ENCODE data around the gene ACSS2. TPM values are rescaled to one million over a fixed set of nuclear protein-coding genes. Genes with fewer than 3 reads are reported as not detected.

The ACSS2 gene
- total RNA-seq, 8 experiments from 2014 or later, result 12.3 to 30.9 (median 15.9) TPM

DNA sequence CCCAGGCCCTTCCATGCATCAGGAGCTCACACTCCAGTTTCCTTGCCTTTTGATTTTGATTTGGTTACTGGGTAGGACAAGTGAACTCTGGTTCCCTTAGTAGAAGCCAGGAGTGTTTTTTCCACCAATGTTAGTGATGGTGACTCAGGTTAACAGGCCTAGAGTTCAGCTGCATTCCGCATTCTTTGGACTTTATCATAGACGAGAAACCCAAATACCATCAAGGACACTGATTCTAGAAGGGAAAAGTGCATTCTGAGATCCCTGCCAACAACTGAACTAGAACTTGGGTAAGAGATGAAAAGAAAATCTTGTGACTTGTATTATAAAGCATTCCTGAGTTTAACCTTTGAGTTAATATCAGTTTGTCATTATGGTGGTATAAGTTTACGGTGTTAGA, 70.2 kb downstream of the ACSS2 start:
- Histone ChIP-seq H3K27ac (no peak overlapping the region), H3K4me1 (replicated peaks in 1 of 2) (no peaks in the 10 kb centered on the region), H3K4me3 (no peak overlapping the region)
- WGBS, 10 experiments, result 90 to 100% (median 100%) methylated on average over 2 to 3 of the region's 3 CpGs; no CpG with 5 or more reads in 2 of the 10 experiments
- in situ Hi-C loops (cut with MboI; ENCODE audit: low pct_unique_long_range_greater_than_20kb in 2 of 9, low sequenced_read_pairs in 9 of 9, unreplicated experiment in 9 of 9), result no loop called here
- ATAC-seq (replicated peaks in 6 of 8), result no peak

DNA sequence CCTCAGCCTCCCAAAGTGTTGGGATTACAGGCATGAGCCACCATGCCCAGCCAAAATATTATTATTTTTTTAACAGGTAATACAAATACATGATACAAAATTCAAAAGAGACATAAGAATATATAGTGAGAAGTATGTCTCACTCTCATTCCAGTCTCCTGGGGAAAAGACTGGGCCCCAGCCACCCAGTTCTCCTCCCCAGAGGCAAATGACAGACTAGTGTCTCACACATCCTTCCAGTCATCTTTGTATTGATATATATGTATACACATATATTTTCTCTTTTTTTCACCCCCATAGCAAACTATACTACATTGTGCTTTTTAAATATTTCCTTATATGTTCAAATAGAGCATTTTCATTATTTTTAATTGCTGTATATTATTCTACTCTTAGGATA, 70.9 kb downstream of the ACSS2 start:
- no peak for ATAC-seq (replicated peaks in 6 of 8)
- no peaks in the 10 kb centered on the region for H3K4me1 ChIP-seq (replicated peaks in 1 of 2)
- in situ Hi-C loops (cut with MboI; ENCODE audit: low pct_unique_long_range_greater_than_20kb in 2 of 9, low sequenced_read_pairs in 9 of 9, unreplicated experiment in 9 of 9), result no loop called here
- no peak overlapping the region for H3K4me3 ChIP-seq
- no peak overlapping the region for H3K27ac ChIP-seq

DNA sequence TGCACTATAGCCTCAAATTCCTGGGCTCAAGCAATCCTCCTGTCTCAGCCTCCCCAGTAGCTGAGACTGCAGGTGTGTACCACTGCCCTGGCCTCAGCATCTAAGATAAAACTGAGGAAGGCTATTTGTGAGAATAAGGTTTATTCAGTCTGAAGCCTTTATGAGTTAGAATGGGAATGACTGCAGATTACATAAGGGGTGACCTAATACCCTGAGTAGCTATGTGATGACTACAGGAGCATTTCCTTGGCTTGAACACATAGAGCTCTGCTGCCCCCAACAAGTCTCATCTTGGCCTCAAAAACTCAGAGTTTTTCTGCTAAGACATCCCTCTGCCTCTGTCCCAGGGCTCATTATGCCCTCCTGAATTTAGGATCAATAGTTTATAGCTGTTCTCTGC, 71.6 kb downstream of the ACSS2 start:
- Histone ChIP-seq H3K4me1 (replicated peaks in 1 of 2) (peaks cover 6% of the 10 kb centered on the region in 2 donors), H3K4me3 (no peak overlapping the region), H3K27ac (no peak overlapping the region)
- in situ Hi-C loops (cut with MboI; ENCODE audit: low pct_unique_long_range_greater_than_20kb in 2 of 9, low sequenced_read_pairs in 9 of 9, unreplicated experiment in 9 of 9), result no loop called here
- ATAC-seq (replicated peaks in 6 of 8), result peak in 2 of 8 experiments; percentile 68 to 76

DNA sequence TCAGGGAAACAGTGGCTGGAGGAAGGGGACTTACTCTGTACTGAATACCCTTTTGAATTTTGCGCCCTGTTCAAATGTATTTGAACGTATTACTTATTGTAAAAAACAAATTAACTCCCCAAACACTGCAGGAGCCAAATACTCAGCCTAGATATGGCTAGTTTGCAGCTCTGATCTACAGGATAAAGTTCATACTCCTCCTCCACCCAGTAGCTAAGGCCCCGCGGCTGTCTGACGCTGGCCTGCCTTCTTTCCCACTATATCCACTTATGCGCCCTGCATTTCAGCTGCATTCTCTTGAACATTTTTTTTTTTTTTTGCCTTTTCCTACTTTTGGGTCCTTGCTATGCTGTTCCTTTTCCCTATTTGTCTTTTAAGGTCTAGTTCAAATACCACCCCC, 72.7 kb downstream of the ACSS2 start:
- H3K4me1 ChIP-seq (replicated peaks in 1 of 2), result peaks cover 6 to 7% of the 10 kb centered on the region in 2 donors
- no peak overlapping the region for H3K27ac ChIP-seq
- ATAC-seq (replicated peaks in 6 of 8), result no peak
- WGBS, 10 experiments, result 78 to 100% (median 92%) methylated on average over 1 to 6 of the region's 6 CpGs
- H3K4me3 ChIP-seq, result no peak overlapping the region
- in situ Hi-C loops (cut with MboI; ENCODE audit: low pct_unique_long_range_greater_than_20kb in 2 of 9, low sequenced_read_pairs in 9 of 9, unreplicated experiment in 9 of 9), result no loop called here

DNA sequence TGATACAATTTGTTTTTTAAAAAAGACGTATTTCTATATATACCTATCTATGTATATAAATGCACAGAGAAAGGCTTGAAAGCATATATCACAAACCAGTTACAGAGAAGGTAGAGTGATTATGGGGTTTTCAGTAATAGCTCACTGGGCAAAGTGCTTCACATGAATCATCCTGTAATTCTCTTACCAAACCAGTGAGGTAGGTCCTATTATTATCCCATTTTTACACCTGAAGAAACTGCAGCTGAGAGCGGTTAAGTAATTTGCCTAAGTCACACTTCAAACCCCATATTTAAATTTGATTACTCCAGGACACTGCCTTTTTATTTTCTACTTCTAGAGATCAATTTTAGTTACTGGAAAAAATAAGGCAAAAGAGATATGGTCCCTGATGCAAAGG, 74.8 kb downstream of the ACSS2 start:
- H3K4me3 ChIP-seq, result no peak overlapping the region
- WGBS, 10 experiments, result 80 to 100% (median 93%) methylated on average over 1 to 2 of the region's 2 CpGs
- H3K4me1 ChIP-seq (replicated peaks in 1 of 2), result peaks cover 15 to 16% of the 10 kb centered on the region in 2 donors
- in situ Hi-C loops (cut with MboI; ENCODE audit: low pct_unique_long_range_greater_than_20kb in 2 of 9, low sequenced_read_pairs in 9 of 9, unreplicated experiment in 9 of 9), result no loop called here
- no peak overlapping the region for H3K27ac ChIP-seq
- ATAC-seq (replicated peaks in 6 of 8), result no peak

DNA sequence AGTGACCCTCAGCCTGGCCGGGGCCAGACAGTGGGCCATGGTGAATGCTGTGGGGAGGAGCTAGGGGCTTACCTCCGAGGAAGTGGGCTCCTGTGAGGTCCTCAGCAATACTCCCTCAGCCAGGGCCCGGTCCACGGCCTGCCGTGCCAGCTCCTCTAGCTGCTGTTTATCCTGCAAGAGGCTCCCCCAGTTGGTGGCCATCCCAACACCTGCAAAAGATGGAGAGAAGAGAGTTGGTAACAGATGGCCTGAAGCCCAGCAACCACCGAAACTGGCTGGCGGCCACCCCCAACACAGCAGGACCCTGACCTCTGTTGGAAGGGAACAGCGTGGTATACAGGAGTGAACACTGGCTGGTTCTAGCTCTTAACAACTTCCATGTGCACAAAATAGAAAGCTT, 75.2 kb downstream of the ACSS2 start:
- no peak for ATAC-seq (replicated peaks in 6 of 8)
- in situ Hi-C loops (cut with MboI; ENCODE audit: low pct_unique_long_range_greater_than_20kb in 2 of 9, low sequenced_read_pairs in 9 of 9, unreplicated experiment in 9 of 9), result no loop called here
- H3K27ac ChIP-seq, result no peak overlapping the region

DNA sequence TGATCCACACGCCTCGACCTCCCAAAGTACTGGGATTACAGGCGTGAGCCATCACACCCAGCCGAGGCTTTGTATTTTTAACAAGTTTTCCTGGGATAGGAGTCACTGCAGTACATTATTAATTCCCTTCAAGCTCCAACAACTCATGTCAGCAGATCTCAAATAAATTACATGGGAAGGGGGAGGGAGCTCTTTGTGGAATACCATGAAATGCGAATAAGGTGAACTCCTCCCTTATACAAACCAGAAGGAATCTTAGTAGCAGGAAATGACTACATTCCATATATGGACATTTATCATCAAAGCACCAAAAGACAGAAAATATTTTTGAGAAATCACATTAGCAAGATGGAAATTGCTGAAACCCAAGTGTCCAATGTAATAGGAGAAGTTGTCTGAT, 76.3 kb downstream of the ACSS2 start:
- Histone ChIP-seq H3K4me3 (no peak overlapping the region), H3K4me1 (replicated peaks in 1 of 2) (peaks cover 21 to 23% of the 10 kb centered on the region in 2 donors), H3K27ac (no peak overlapping the region)
- 0 to 100% (median 80%) methylated on average over 1 to 4 of the region's 5 CpGs; no CpG with 5 or more reads in 3 of the 10 experiments for WGBS, 10 experiments
- peak in 3 of 8 experiments; percentile 61 to 70 (median 64) for ATAC-seq (replicated peaks in 6 of 8)
- in situ Hi-C loops (cut with MboI; ENCODE audit: low pct_unique_long_range_greater_than_20kb in 2 of 9, low sequenced_read_pairs in 9 of 9, unreplicated experiment in 9 of 9), result no loop called here

More for the DNA sequence above, 75.2 kb downstream of the ACSS2 start:
- 60 to 100% (median 90%) methylated on average over 1 to 7 of the region's 8 CpGs; no CpG with 5 or more reads in 3 of the 10 experiments for whole genome bisulfite sequencing, 10 experiments
- Histone ChIP-seq H3K4me3 (no peak overlapping the region), H3K4me1 (replicated peaks in 1 of 2) (peaks cover 19 to 20% of the 10 kb centered on the region in 2 donors)

DNA sequence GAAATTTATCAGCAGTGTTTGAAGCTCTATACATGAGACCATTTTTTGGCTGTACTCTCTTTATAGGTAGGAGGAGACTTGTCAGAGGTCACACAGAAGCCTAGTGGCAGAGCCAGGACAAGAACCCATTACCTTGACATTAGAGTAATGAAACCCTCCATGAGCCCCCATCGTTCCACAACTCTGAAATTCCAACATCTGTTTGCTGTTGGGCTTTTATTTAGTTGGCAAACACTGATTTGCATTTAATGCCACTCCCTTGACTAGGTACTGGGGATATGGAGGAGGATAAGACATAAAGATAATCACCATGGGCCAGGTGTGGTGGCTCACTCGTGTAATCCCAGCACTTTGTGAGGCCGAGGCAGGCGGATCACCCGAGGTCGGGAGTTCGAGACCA, 77.5 kb downstream of the ACSS2 start:
- Histone ChIP-seq H3K27ac (no peak overlapping the region), H3K4me1 (replicated peaks in 1 of 2) (peaks cover 21 to 23% of the 10 kb centered on the region in 2 donors), H3K4me3 (no peak overlapping the region)
- in situ Hi-C loops (cut with MboI; ENCODE audit: low pct_unique_long_range_greater_than_20kb in 2 of 9, low sequenced_read_pairs in 9 of 9, unreplicated experiment in 9 of 9), result no loop called here
- peak in 1 of 8 experiments; percentile 3 for ATAC-seq (replicated peaks in 6 of 8)
- 50 to 100% (median 90%) methylated on average over 1 to 6 of the region's 7 CpGs; no CpG with 5 or more reads in 3 of the 10 experiments for WGBS, 10 experiments

DNA sequence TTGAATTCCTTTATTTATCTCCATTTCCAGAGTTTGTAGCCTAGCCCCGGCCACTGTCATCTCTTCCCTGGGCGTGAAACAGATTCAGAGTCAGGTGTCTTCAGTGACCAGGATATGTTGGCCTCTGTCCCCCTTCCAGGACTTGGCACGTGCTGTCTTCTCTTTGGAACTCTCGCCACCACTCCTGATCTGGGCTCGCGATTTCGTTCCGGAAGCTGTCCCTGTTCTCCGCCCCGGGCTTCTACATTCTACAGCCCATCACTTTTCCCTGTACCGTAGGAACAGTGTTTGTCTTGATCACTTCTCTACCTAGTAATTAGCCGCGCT, 78.5 kb downstream of the ACSS2 start:
- peak in 3 of 8 experiments; percentile 1 to 6 (median 5) for ATAC-seq (replicated peaks in 6 of 8)
- H3K4me1 ChIP-seq (replicated peaks in 1 of 2), result peaks cover 21 to 23% of the 10 kb centered on the region in 2 donors
- WGBS, 10 experiments, result 0 to 30% (median 16%) methylated on average over 1 to 13 of the region's 13 CpGs; no CpG with 5 or more reads in 2 of the 10 experiments
- peak overlapping the region; percentile 61 to 79 for H3K27ac ChIP-seq
- H3K4me3 ChIP-seq, result peak overlapping the region; percentile 47 to 67 (median 59)
- in situ Hi-C loops (cut with MboI; ENCODE audit: low pct_unique_long_range_greater_than_20kb in 2 of 9, low sequenced_read_pairs in 9 of 9, unreplicated experiment in 9 of 9), result no loop called here

DNA sequence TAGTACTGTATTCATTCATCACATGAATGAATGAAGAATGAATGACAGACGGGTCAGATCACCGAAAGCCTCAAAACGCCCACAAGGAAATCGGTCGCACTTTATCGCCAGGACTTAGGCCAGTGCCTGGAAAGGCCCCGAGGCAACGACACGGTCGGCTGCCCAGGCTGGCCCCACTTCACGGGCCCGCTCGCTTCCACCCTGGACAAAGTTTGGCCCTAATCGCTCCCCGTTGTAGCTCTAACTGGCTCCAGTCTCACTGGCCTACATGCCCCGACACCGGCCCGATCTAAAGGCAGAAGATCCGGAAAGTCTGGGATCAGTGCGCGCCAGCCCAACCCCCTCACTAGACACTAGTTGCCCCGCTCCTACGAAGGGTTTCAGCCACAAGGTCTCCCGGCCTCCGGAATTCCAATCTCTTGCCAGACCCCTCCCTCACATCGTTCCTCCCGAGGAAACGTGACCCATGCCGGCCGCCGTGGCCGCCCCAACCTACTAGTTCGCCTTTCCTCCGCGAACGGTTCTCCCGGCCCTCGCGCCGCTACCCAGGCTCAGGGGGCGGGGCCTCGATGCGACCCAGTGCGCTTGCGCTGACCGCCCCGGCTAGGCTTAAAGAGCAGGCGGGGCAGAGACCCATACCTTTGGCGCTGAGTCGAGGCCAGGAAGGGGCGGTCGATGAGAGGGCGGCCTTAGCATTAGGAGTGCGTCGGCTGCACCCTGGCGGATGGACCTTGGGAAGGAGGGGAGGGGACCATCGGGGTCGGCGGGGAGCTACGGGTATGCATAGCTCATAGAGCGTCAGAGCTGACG, 79.0 kb downstream of the ACSS2 start, which contains the start of the genes GSS and MYH7B:
GSS (minus strand) TSS at position 576 of the 810 bp plus-strand sequence. CDS start 3,954 bp downstream, outside the sequence.
MYH7B (plus strand) TSS at position 638 of the 810 bp plus-strand sequence. CDS start 22,138 bp downstream, outside the sequence.
- in situ Hi-C loops (cut with MboI; ENCODE audit: low pct_unique_long_range_greater_than_20kb in 2 of 9, low sequenced_read_pairs in 9 of 9, unreplicated experiment in 9 of 9), result no loop called here
- H3K27ac ChIP-seq, result peak within 1 kb of the TSS; percentile 61 to 79
- WGBS, 10 experiments, result 0 to 1% (median 0%) methylated on average over 2 to 37 of the region's 62 CpGs; no CpG with 5 or more reads in 3 of the 10 experiments

DNA sequence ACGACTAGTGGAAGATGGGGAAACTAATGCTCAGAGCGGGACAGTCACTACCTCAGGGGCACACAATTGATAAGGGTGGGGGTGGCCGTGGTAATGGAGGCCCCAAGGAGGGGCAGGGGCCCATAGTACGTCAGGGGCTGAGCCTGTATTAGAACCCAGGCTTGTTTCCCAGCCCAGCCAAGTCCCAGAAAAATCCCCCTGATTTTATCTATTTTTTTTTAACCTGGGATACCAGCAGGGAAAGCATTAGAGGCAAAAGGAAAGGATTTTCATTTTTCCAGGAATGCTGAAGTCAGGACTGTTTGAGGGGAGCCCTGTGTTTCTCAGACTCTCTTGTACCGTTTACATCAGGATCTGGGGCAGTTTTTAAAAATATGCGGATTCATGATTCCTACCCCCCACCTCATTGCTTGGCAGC, 79.6 kb downstream of the ACSS2 start:
- in situ Hi-C loops (cut with MboI; ENCODE audit: low pct_unique_long_range_greater_than_20kb in 2 of 9, low sequenced_read_pairs in 9 of 9, unreplicated experiment in 9 of 9), result no loop called here
- Histone ChIP-seq H3K4me1 (replicated peaks in 1 of 2) (peaks cover 21 to 23% of the 10 kb centered on the region in 2 donors), H3K27ac (peak overlapping the region; percentile 61 to 79), H3K4me3 (peak overlapping the region; percentile 47 to 67 (median 59))
- 0 to 48% (median 0%) methylated on average over 1 to 2 of the region's 6 CpGs; no CpG with 5 or more reads in 5 of the 10 experiments for WGBS, 10 experiments
- no peak for ATAC-seq (replicated peaks in 6 of 8)

More for the DNA sequence above, 79.0 kb downstream of the ACSS2 start, which contains the start of the genes GSS and MYH7B:
- peaks cover 21 to 23% of the 10 kb centered on the region in 2 donors for H3K4me1 ChIP-seq (replicated peaks in 1 of 2)
- ATAC-seq (replicated peaks in 6 of 8), result peak; percentile 66 to 95 (median 93)
- peak within 1 kb of the TSS; percentile 47 to 67 (median 59) for H3K4me3 ChIP-seq

DNA sequence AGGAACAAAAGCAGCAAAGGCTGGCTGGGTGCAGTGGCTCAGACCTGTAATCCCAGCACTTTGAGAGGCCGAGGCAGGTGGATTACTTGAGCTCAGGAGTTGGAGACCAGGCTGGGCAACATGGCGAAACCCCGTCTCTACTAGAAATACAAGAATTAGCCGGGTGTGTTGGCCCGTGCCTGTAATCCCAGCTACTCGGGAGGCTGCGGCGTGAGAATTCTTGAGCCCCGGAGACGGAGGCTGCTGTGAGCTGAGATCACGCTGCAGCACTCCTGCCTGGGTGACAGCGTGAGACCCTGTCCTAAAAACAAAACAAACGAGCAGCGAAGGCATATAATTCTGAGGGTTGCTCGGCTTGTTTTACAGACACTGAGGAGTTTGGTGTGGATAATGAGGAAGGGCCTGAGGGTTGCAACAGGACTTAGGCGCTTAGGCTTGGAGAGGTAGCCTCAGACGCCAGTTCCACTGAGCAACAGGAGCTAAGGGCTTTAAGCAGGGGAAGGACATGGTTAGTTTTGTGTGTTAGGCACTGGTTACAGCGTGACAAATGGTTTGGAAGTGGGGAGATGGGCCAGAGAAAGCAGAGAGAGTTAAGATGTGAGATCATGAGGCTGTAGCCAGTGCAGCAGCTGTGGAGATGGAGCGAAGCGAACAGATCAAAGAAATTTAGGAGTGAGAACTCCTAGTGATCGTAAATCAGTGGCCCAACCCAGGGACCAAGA, 80.5 kb downstream of the ACSS2 start:
- 40 to 89% (median 84%) methylated on average over 1 to 11 of the region's 21 CpGs; no CpG with 5 or more reads in 3 of the 10 experiments for WGBS, 10 experiments
- Histone ChIP-seq H3K27ac (no peak overlapping the region), H3K4me1 (replicated peaks in 1 of 2) (peaks cover 21 to 23% of the 10 kb centered on the region in 2 donors), H3K4me3 (no peak overlapping the region)
- in situ Hi-C loops (cut with MboI; ENCODE audit: low pct_unique_long_range_greater_than_20kb in 2 of 9, low sequenced_read_pairs in 9 of 9, unreplicated experiment in 9 of 9), result no loop called here
- ATAC-seq (replicated peaks in 6 of 8), result no peak

DNA sequence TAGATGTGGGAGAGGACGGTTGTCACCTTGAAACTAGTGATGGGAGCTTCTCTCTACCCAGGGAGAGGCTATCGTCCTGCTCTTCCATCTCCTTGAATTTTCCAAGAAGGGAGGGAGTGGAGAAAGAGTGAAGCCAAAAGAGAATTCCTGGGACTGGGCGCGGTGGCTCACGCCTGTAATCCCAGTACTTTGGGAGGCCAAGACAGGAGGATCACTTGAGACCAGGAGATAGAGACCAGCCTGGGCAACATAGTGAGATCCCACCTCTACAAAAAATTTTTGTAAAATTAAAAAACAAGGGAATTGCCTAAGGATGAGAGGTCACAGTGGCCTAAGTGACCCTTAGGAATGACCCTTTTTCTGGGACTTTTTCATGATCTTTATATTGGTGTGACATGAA, 88.1 kb downstream of the ACSS2 start:
- no peak overlapping the region for H3K4me3 ChIP-seq
- 80 to 100% (median 85%) methylated on average over 1 to 5 of the region's 5 CpGs; no CpG with 5 or more reads in 5 of the 10 experiments for WGBS, 10 experiments
- in situ Hi-C loops (cut with MboI; ENCODE audit: low pct_unique_long_range_greater_than_20kb in 2 of 9, low sequenced_read_pairs in 9 of 9, unreplicated experiment in 9 of 9), result no loop called here
- H3K27ac ChIP-seq, result no peak overlapping the region
- H3K4me1 ChIP-seq (replicated peaks in 1 of 2), result no peaks in the 10 kb centered on the region
- ATAC-seq (replicated peaks in 6 of 8), result no peak
